Activated CD8-positive, alpha-beta memory T cell treated with anti-CD3 and anti-CD28 coated beads for 48 hours (primary cell): ENCODE results near the gene GLI1.

Experiments
- DNase-seq, 3 experiments: peaks; one replicate each; pipeline ENCODE4 v3.0.0-alpha.2; 2020; ENCODE audit warnings: low read depth in 2 of 3, low spot score in 2 of 3

GLI1 gene

DNA sequence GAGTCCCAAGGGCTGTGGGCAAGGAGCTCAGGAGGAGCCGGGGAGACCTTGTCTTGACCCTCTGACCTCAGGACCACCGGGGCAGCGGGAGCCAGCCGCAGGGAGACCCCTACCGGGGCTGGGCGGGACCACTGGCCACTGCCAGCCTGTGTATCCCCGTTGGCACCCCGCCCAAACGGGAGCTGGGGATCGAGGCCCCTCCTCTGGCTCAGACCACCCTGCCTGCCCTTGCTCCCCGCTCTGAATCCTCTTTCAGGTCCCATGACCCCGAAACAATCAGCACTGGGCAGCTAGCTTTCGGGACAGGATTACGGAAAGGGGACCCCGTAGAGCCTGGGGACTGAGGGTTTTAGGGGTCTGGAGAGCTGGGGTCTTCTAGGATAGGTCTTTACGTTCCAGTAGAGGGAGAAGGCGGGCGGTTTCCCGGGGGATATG, 1.3 kb downstream of the GLI1 start:
- no peak for DNase-seq

DNA sequence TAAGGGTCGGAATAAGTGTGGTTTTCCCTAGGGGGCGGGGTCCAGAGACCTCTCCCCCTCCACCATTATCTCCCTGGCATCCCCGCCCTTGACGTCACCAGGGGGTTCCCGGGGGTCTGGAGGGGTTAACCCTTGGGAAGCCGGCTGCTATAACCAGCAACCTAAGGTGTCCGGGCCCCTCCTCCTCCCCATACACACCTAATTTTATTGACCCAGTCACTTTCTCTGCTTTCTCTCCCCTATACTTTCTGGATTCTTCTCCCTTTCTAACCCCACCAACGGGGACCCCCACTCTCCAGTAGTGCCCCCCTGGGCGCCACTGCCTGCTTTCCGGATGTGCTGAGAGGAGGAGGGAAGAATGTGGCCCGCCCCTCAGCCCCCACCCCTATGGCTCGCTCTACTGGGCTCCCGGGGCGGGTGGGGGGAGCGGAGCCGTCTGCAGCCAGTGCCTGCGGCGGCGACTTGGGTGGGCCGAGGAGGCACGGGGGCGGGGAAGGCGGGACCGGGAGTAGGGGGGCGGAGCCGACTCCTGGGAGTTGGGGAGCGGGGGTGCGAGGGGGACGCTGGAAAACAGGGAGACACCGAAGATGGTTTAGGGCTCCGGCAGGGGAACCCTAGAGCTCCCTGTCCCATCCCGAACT, 1.8 kb downstream of the GLI1 start:
- DNase-seq: no peak

DNA sequence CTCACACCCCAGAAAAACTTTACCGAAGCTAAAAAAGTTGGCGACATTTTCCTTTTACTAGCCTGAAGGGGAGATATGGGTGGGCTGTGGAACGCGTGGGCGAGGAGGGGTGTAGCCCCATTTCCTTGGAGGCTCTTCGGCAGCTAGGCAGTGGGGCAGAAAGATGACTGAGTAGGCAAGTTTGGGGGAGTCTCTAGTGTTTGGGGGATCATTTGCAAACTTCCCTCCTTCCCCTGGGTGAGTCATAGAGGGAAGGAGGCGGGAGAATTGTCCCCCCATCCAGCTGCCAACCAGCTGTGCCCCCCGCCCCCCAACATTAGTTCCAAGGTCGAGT, 2.3 kb downstream of the GLI1 start:
- no peak for DNase-seq

DNA sequence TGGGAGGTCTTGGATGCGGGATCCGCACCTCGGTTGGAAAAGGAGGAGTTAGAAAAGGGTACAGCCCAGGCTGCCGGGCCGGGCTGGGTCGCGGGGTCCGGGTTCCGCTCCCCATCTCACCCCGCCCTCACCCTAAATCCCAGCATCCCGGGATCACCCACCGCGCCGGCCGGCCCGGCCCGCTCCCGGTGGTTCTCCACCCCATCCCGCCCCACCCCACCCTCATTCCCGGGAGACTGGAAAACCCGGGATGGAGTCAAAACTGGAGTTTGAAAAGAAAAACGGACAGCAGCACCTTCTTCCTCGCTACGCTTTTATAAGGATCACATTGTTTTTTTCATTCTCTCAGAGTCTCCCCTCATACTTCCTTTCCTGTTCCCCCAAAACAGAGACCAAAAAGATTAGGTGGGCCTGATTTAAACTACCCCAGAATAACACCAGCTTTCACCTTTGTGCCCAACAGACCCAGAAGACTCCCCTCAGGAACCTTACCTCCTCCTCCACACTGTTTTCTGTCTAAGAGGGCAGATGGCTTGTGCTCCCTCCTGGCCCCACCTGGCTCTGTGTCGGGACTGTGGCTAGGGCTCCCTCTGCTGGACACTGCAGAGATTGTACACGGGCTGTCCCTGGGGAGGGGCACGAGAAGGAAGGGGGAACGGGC, 2.8 kb downstream of the GLI1 start:
- DNase-seq: peak in 2 of 3 experiments; percentile 69 to 90

DNA sequence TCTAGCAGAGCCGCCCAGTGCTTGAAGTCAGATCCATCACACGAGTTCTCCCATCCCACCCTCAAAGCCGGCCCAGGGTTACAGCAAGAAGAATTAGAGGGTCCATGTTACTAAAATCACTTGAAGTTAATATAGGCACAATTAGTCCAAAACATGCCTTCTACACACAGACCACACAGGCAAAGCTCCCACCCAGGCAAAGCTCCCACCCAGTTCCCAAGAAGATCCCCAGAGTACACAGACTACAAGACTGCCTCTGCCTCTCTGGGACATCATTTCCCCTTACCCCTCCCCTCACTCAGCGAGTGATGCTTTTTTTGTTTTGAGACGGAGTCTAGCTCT, 3.3 kb downstream of the GLI1 start:
- no peak for DNase-seq

DNA sequence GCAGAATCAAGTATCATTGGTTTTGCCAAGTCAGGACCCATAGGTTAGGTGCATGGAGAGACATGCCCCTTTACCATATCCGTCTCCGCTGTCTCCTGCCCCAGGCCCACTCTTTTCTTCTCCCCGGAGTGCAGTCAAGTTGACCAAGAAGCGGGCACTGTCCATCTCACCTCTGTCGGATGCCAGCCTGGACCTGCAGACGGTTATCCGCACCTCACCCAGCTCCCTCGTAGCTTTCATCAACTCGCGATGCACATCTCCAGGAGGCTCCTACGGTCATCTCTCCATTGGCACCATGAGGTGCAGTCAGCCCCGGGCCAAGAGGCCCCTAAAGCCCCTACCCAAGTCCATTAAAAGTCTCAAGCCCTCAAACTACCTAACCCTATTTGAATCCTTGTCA, 5.0 kb downstream of the GLI1 start:
- no peak for DNase-seq

DNA sequence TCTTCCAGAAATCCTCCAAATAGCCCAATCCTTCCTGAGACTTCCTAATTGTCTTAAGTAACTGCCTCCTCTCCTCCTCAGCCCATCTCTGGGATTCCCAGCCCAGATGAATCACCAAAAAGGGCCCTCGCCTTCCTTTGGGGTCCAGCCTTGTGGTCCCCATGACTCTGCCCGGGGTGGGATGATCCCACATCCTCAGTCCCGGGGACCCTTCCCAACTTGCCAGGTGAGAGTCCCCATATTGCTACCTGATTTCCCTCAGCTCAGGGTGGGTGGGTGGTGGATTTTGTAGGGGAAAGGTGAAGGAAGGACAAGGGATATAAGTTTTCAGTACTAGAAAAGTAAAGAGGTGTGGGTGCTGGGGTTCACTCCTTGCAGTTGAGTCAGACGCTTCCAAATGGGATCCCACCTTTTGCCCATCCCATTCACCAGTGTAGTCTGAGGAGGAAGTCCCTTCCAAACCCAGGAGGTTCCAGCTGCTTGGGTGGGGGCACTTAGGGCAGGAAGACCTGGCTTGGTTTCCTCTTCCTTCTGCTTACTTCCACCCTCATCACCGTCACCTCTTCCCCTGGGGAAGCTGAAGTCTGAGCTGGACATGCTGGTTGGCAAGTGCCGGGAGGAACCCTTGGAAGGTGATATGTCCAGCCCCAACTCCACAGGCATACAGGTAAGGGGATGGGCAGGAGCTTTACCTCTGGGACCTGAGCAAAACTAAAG, 5.6 kb downstream of the GLI1 start:
- no peak for DNase-seq

DNA sequence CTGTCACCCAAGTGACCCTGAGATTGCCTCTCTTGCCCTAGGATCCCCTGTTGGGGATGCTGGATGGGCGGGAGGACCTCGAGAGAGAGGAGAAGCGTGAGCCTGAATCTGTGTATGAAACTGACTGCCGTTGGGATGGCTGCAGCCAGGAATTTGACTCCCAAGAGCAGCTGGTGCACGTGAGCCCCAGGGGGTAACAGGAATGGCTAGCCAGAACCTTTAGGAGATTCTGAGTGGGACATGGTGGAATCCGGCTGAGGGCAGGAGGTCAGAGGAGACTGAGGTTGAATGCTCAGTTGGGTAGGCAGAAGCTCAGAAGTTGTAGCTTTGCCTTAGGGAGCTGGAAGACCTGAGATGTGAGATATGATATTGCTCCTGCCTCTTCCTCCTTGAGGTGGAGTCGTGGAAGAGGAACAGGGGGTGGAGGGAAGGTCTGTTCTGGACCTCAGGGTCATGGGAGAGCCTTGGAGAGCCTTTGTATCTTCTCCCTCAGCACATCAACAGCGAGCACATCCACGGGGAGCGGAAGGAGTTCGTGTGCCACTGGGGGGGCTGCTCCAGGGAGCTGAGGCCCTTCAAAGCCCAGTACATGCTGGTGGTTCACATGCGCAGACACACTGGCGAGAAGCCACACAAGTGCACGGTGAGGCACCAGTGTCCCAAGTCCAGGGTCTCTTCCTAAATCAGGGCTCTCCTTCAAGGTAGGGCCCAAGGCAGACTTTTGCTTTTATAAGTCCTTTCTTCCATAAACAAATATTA, 6.3 kb downstream of the GLI1 start:
- no peak for DNase-seq

DNA sequence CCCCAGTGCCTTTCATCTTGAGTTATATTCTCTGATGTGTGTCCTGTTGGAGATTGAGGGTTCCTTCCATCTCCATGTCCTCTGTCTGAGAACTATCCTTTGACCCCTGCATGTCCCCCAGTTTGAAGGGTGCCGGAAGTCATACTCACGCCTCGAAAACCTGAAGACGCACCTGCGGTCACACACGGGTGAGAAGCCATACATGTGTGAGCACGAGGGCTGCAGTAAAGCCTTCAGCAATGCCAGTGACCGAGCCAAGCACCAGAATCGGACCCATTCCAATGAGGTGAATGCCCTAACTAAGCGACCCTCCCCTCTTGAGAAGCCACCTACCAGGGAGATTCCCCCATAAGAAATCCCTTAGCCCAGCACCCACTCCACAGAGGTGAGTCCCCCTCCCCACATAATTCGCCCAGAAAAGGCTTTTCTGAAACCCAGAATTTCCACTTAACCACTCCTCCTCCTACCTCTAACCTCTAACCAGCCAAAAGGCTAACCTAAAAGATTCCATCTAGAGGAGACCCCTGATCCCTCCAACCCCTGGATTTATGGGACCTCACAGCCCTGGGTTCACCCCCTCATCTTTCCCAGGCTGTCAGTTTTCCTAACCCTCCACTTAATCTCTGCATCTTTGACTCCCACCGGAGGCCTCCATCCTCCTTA, 7.8 kb downstream of the GLI1 start:
- no peak for DNase-seq

DNA sequence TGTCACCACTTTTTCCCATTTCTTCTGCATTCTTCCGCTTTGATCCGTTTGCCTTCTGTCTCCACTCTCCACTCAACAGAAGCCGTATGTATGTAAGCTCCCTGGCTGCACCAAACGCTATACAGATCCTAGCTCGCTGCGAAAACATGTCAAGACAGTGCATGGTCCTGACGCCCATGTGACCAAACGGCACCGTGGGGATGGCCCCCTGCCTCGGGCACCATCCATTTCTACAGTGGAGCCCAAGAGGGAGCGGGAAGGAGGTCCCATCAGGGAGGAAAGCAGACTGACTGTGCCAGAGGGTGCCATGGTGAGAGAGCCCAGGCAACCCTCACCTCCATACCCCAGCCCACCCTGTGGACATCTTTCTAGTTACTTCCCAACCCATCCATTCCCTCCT, 8.3 kb downstream of the GLI1 start:
- DNase-seq: no peak

DNA sequence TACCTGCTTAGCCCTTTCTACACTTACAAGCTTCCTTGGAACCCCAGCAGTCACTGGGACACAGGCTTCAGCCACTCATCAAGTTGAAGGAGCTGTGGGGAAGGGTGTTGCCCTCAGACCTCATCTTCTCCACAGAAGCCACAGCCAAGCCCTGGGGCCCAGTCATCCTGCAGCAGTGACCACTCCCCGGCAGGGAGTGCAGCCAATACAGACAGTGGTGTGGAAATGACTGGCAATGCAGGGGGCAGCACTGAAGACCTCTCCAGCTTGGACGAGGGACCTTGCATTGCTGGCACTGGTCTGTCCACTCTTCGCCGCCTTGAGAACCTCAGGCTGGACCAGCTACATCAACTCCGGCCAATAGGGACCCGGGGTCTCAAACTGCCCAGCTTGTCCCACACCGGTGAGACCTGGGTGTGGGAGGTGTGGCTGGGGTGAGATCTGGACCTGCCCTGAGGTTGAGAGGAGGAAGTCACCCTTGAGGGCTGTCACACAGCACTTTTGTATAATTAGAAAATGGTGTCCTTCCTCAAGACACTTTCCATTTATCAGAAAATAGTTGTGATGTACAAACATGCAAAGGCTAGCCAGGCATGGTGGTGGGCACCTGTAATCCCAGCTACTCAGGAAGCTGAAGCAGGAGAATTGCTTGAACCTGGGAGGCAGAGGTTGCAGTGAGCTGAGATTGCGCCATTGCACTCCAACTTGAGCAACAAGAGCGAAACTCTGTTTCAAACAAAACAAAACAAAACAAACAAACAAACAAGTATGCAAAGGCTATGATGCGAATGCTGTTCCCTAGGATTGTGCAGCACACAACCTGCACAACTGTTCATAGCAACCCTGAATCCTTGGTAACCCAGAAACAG, 9.9 kb downstream of the GLI1 start:
- DNase-seq: no peak

DNA sequence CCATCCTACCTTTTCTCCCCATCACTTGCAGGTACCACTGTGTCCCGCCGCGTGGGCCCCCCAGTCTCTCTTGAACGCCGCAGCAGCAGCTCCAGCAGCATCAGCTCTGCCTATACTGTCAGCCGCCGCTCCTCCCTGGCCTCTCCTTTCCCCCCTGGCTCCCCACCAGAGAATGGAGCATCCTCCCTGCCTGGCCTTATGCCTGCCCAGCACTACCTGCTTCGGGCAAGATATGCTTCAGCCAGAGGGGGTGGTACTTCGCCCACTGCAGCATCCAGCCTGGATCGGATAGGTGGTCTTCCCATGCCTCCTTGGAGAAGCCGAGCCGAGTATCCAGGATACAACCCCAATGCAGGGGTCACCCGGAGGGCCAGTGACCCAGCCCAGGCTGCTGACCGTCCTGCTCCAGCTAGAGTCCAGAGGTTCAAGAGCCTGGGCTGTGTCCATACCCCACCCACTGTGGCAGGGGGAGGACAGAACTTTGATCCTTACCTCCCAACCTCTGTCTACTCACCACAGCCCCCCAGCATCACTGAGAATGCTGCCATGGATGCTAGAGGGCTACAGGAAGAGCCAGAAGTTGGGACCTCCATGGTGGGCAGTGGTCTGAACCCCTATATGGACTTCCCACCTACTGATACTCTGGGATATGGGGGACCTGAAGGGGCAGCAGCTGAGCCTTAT, 10.8 kb downstream of the GLI1 start:
- no peak for DNase-seq

DNA sequence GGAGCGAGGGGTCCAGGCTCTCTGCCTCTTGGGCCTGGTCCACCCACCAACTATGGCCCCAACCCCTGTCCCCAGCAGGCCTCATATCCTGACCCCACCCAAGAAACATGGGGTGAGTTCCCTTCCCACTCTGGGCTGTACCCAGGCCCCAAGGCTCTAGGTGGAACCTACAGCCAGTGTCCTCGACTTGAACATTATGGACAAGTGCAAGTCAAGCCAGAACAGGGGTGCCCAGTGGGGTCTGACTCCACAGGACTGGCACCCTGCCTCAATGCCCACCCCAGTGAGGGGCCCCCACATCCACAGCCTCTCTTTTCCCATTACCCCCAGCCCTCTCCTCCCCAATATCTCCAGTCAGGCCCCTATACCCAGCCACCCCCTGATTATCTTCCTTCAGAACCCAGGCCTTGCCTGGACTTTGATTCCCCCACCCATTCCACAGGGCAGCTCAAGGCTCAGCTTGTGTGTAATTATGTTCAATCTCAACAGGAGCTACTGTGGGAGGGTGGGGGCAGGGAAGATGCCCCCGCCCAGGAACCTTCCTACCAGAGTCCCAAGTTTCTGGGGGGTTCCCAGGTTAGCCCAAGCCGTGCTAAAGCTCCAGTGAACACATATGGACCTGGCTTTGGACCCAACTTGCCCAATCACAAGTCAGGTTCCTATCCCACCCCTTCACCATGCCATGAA, 11.5 kb downstream of the GLI1 start:
- DNase-seq: no peak

DNA sequence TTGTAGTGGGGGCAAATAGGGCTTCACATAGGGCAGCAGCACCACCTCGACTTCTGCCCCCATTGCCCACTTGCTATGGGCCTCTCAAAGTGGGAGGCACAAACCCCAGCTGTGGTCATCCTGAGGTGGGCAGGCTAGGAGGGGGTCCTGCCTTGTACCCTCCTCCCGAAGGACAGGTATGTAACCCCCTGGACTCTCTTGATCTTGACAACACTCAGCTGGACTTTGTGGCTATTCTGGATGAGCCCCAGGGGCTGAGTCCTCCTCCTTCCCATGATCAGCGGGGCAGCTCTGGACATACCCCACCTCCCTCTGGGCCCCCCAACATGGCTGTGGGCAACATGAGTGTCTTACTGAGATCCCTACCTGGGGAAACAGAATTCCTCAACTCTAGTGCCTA, 12.1 kb downstream of the GLI1 start:
- DNase-seq: no peak

DNA sequence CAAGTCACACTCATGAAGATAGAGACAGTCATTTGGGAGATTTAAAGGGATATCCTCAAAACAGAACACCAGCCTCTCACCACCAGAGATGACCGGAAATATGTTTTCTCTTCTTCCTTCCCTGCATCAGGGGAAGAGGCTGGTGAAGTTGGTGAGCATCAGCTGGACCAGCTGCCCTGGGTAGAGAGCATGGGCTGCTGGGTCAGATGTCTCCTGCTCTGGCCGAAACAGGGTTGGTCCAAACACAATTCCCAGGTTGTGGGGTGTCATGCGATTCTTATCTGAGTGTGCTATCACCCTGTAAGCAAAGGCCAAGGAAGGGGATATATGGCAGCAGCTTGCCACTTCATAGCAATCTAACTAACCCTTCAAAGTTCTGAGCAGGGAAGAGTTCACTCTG, 12.8 kb downstream of the GLI1 start:
- no peak for DNase-seq

DNA sequence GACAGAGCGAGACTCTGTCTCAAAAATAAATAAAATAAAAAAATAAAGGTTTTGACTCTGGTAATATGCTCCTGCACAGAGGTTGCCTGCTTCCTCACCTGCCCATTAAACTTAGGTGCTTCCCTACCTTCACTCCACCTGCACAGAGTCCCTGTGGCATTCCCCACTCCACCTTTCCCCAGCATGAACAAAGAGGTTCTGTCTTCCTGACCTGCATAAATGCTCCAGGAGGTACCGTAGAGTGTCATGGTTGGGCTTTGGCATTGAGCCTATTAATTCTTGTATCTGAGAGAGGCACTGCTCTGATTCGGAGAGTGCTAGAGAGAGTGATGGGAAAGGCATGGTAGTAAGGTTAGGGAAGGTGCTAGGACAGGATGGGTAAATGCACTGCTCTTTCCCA, 13.8 kb downstream of the GLI1 start:
- DNase-seq: no peak

DNA sequence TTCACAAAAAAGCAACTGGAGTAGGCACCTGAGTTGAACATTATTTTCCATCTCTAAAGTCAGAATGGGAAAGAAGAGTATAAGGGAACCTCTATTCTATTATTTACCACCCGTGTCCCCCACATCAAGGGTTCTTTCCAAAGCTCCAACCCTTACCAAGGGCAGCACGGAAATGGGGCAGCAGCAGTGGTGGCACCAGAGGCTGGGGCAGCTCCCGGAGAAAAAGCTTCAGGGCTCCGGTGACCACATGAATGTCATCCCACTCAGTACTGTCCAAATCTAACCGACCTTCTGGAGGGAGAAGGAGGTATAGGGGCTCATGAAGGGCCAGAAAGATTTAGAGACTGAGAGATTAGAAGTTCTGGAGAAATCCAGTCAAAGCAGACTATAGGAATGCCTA, 14.3 kb downstream of the GLI1 start:
- DNase-seq: no peak

DNA sequence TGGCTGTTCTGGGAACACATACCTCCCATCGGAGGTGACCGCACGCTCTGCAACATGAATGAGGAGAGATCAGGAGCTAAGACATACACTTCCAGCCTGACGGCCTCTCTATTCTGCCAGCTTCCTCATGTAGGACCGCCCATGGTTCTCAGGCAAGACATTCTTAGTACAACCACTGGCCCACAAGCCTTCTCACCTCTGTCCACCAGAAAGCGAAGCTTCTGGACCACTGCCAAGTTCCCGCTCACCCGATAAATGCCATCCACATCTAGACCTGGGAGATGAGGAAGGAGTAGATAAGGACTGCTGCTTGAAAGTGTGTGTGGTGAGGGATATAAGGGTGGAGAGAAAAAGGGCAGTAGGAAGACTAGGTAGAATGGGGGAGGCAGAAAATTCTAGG, 14.8 kb downstream of the GLI1 start:
- DNase-seq: no peak

DNA sequence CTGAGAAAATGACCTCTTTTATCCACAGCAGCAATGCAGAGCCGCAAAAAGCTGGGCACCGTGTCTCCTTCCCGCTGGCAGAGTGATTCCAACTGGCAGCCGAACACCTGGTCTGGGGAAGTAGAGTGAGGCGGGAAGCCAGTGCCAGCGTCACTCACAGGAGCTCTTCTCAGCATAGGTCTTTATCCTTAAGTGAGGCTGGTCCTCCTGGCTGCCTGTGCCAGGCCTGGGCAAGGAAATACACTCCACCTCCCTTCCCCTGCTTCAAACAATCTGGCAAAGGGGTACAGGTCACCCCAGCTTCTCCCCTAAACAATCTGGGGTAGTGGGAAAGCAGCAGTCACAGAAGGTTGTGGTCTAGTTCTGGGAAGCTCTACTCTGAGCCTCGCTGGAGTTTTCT, 15.3 kb downstream of the GLI1 start:
- DNase-seq: no peak
